OCI-LY3 (cell line): ENCODE results near the gene PLXNB1.

Experiments used
- H2AFZ ChIP-seq: fragments of 200-600, 300-600 bp; shearing (Covaris generic); 2 replicates; pipeline ENCODE4 v1.6.0; 2014; ENCODE audit warnings: antibody characterized with exemption, low read depth, low read length
- H3K27ac ChIP-seq: fragments of 200-600, 300-600 bp; sonication (generic); 2 replicates; pipeline ENCODE4 v1.5.1; 2014; ENCODE audit warnings: mild to moderate bottlenecking, low read length, moderate library complexity, mixed read lengths
- H3K27me3 ChIP-seq: fragments of 200-600, 300-600 bp; sonication (generic); 2 replicates; pipeline ENCODE4 v1.6.1; 2014; ENCODE audit warnings: low read depth, low read length, mixed read lengths
- H3K36me3 ChIP-seq: fragments of 200-600, 300-600 bp; sonication (generic); replicated peaks from 2 replicates; pipeline ENCODE3; 2014; ENCODE audit warnings: low read depth, low read length, mixed read lengths
- H3K4me1 ChIP-seq: fragments of 300-600, 200-600 bp; sonication (generic); 2 replicates; pipeline ENCODE4 v1.6.1; 2014; ENCODE audit warnings: low read length, mixed read lengths
- H3K4me2 ChIP-seq: fragments of 200-600, 300-600 bp; sonication (generic); 2 replicates; pipeline ENCODE4 v1.6.1; 2014; ENCODE audit warnings: low read length, mixed read lengths
- H3K4me3 ChIP-seq: fragments of 300-600, 200-600 bp; sonication (generic); 2 replicates; pipeline ENCODE4 v1.5.1; 2014; ENCODE audit warnings: antibody characterized with exemption, mild to moderate bottlenecking, low read length, moderate library complexity
- H3K79me2 ChIP-seq: fragments of 300-600, 200-600 bp; shearing (Covaris generic); 2 replicates; pipeline ENCODE4 v1.6.1; 2014; ENCODE audit warnings: mild to moderate bottlenecking, low read length, mixed read lengths
- H3K9ac ChIP-seq: fragments of 300-600, 200-600 bp; shearing (Covaris generic); 2 replicates; pipeline ENCODE4 v1.6.0; 2014; ENCODE audit warnings: mild to moderate bottlenecking, low read length, moderate library complexity
- H3K9me3 ChIP-seq: fragments of 200-600, 300-600 bp; shearing (Covaris generic); 2 replicates; pipeline ENCODE4 v1.6.1; 2014; ENCODE audit warnings: low read length, mixed read lengths; ENCODE audit not compliant: insufficient read depth
- H4K20me1 ChIP-seq: fragments of 200-600, 300-600 bp; sonication (generic); 2 replicates; pipeline ENCODE4 v1.6.1; 2016; ENCODE audit warnings: low read length, mixed read lengths; ENCODE audit not compliant: insufficient read depth
- EZH2phosphoT487 ChIP-seq: fragments of 200-600 bp; shearing (Covaris generic); IDR thresholded peaks from 2 replicates; pipeline ENCODE4 v1.6.1; 2018; ENCODE audit warnings: antibody characterized with exemption, mixed run types, low read depth
- TF ChIP-seq, protein P1 (sequence below): fragments of 200-600, 300-600 bp; sonication (generic); IDR thresholded peaks from 2 replicates; pipeline ENCODE4 v1.5.1; 2014; ENCODE audit warnings: antibody characterized with exemption, low read length, low read depth

The PLXNB1 gene

DNA sequence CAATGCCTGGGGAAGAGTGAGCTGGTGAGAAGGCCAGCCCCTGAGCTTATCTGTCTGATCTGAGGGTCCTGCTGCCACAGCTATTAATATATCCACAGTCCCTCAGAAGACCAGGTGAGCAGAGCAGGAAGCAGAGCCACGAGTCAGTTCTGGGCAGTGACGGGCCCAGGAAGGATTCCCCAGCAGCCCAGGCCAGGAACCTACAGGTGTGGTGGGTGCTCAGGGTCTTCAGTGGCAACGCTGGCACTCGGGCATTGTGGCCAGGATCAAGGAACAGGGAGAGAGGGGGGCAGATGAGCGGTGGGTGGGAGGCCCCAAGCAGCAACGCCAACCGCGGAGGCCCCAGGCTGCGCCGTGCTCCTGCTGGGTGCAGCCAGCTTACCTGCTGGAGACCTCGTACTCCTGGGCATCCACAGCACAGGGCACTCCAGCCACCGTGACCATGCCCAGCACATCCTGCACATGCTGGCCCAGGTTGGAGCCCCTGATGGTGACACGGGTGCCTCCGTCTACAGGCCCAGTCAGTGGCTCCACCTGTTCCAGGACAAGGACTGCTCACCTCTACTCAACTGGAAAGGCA is 12.3 kb downstream of the PLXNB1 start:
- Histone ChIP-seq H4K20me1 (no peaks in the 10 kb centered on the region), H3K9me3 (no peaks in the 10 kb centered on the region), H2AFZ (no peak overlapping the region), H3K27me3 (no peaks in the 10 kb centered on the region), H3K4me2 (no peak overlapping the region), H3K79me2 (no peaks in the 10 kb centered on the region), H3K4me1 (no peaks in the 10 kb centered on the region), H3K9ac (no peak overlapping the region), H3K27ac (no peak overlapping the region), H3K36me3 (no peaks in the 10 kb centered on the region), H3K4me3 (no peak overlapping the region)
- no peak for TF ChIP-seq EZH2phosphoT487
- TF ChIP-seq, protein P1, sequence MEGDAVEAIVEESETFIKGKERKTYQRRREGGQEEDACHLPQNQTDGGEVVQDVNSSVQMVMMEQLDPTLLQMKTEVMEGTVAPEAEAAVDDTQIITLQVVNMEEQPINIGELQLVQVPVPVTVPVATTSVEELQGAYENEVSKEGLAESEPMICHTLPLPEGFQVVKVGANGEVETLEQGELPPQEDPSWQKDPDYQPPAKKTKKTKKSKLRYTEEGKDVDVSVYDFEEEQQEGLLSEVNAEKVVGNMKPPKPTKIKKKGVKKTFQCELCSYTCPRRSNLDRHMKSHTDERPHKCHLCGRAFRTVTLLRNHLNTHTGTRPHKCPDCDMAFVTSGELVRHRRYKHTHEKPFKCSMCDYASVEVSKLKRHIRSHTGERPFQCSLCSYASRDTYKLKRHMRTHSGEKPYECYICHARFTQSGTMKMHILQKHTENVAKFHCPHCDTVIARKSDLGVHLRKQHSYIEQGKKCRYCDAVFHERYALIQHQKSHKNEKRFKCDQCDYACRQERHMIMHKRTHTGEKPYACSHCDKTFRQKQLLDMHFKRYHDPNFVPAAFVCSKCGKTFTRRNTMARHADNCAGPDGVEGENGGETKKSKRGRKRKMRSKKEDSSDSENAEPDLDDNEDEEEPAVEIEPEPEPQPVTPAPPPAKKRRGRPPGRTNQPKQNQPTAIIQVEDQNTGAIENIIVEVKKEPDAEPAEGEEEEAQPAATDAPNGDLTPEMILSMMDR: no peak

DNA sequence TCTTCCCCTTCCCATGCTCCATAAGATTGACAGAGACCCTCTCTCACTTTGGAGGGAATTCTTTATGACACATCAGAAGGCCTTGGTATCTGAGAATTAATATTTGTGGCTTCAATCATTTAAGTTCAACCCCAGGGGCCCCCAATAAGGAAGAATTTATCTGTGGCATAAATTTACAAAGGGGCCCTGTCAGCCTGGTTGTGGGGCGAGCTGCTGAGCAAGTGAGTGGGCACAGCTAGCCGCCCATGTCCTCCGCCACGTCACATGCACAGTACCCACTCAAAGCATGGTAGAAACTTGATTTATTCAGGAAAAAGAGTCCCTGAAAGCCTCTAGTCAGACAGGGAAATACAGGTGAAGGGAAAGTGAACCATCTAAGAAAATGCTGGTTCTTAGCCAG is 13.3 kb downstream of the PLXNB1 start:
- H3K4me1 ChIP-seq: no peaks in the 10 kb centered on the region
- no peak overlapping the region for H2AFZ ChIP-seq
- H3K27ac ChIP-seq: no peak overlapping the region
- TF ChIP-seq, protein P1: no peak
- no peak for TF ChIP-seq EZH2phosphoT487
- H4K20me1 ChIP-seq: no peaks in the 10 kb centered on the region
- H3K9ac ChIP-seq: no peak overlapping the region
- no peaks in the 10 kb centered on the region for H3K27me3 ChIP-seq
- no peaks in the 10 kb centered on the region for H3K9me3 ChIP-seq
- no peak overlapping the region for H3K4me3 ChIP-seq
- no peaks in the 10 kb centered on the region for H3K36me3 ChIP-seq
- no peaks in the 10 kb centered on the region for H3K79me2 ChIP-seq
- no peak overlapping the region for H3K4me2 ChIP-seq

DNA sequence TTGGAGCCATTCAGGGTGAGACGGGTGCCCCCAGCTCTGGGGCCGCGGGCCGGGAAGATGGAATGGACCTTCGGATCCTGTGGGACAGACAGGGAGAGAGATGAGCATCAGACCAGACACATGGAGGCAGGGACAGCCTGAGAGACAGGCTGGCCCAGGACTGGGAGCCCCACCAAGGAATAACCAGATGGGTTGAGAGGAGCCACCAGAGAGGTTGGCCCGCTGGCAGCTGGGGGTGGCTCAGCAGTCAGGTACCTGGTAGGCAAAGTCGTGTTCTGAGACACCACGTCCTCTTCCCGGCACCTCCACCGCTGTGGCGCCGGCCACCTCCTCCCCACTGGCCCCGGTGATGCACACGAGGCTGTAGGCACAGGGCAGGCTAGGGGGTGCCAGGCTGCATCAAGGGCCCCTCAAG is 13.8 kb downstream of the PLXNB1 start:
- no peak overlapping the region for H3K4me2 ChIP-seq
- no peaks in the 10 kb centered on the region for H4K20me1 ChIP-seq
- H3K4me1 ChIP-seq: no peaks in the 10 kb centered on the region
- H3K79me2 ChIP-seq: no peaks in the 10 kb centered on the region
- H3K9ac ChIP-seq: no peak overlapping the region
- H3K27me3 ChIP-seq: no peaks in the 10 kb centered on the region
- H3K27ac ChIP-seq: no peak overlapping the region
- H3K36me3 ChIP-seq: no peaks in the 10 kb centered on the region
- H3K9me3 ChIP-seq: no peaks in the 10 kb centered on the region
- no peak overlapping the region for H2AFZ ChIP-seq
- no peak overlapping the region for H3K4me3 ChIP-seq
- TF ChIP-seq, protein P1: no peak
- no peak for TF ChIP-seq EZH2phosphoT487

DNA sequence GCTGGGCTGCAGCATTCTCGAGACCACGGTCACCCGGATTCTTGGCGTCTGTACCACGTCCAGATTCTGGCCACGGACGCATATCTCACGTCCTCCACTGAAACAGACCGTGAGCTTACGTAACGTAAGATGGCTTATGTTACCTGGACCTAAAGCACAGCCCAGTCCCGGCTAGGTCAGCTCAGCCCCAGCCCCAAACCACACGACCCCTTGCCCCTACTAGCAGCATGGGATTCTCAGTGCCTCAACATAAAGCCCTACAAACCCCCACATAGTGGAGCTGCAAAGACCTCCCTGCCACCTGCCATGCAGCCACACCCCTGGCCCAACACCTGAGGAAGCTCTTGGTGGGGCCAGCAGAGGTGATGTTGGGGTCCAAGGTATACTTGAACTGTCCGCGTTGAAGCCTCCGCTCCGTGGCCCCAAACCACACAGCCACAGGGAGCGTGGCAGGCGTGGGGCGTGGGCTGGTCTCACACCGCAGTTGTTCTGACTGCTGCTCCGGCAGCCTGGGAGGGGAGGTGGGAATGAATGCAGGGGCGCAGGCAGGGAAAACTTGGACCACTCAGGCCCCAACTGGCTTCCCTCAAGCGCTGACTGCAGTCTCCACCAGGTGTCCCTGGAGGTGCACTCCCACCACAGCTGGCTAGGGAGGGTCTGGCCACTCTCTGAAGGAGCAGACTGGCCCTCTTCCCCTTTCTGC is 14.5 kb downstream of the PLXNB1 start:
- H3K36me3 ChIP-seq: no peaks in the 10 kb centered on the region

More for the DNA sequence above, 14.5 kb downstream of the PLXNB1 start:
- Histone ChIP-seq H3K4me2 (no peak overlapping the region), H3K27me3 (no peaks in the 10 kb centered on the region), H3K27ac (no peak overlapping the region), H3K4me1 (no peaks in the 10 kb centered on the region), H2AFZ (no peak overlapping the region), H3K9me3 (no peaks in the 10 kb centered on the region), H4K20me1 (no peaks in the 10 kb centered on the region), H3K9ac (no peak overlapping the region), H3K79me2 (no peaks in the 10 kb centered on the region), H3K4me3 (no peak overlapping the region)
- TF ChIP-seq, protein P1: no peak
- TF ChIP-seq EZH2phosphoT487: no peak
